Neuronal stem cell (in vitro differentiated cells): ENCODE results near the gene LIN52.

Experiments used
- DNase-seq: peaks from one replicate; pipeline ENCODE4 v3.0.0-alpha.2; 2013; ENCODE audit warnings: low spot score
- H2AFZ ChIP-seq: one replicate; pipeline ENCODE4 v1.6.1; 2013; ENCODE audit warnings: mild to moderate bottlenecking, low read length, inconsistent platforms
- H2AK5ac ChIP-seq: 2 replicates; pipeline ENCODE4 v1.6.1; 2013; ENCODE audit warnings: low read depth, mild to moderate bottlenecking, inconsistent platforms, low read length, moderate library complexity, mixed read lengths
- H2BK120ac ChIP-seq: 2 replicates; pipeline ENCODE4 v1.6.1; 2013; ENCODE audit warnings: low read depth, mild to moderate bottlenecking, inconsistent platforms, low read length, moderate library complexity, mixed read lengths
- H2BK12ac ChIP-seq: one replicate; pipeline ENCODE4 v1.6.1; 2013; ENCODE audit warnings: low read length, inconsistent platforms
- H2BK15ac ChIP-seq: 2 replicates; pipeline ENCODE4 v1.6.1; 2013; ENCODE audit warnings: mild to moderate bottlenecking, low read length, inconsistent platforms, mixed read lengths
- H2BK5ac ChIP-seq: one replicate; pipeline ENCODE4 v1.6.1; 2013; ENCODE audit warnings: inconsistent platforms, mild to moderate bottlenecking, low read length, moderate library complexity
- H3K14ac ChIP-seq: one replicate; pipeline ENCODE4 v1.6.1; 2013; ENCODE audit warnings: low read length, inconsistent platforms
- H3K18ac ChIP-seq: 2 replicates; pipeline ENCODE4 v1.6.1; 2013; ENCODE audit warnings: low read length, inconsistent platforms
- H3K23ac ChIP-seq: 2 replicates; pipeline ENCODE4 v1.6.1; 2013; ENCODE audit warnings: low read depth, mild to moderate bottlenecking, mixed read lengths, low read length, inconsistent platforms; ENCODE audit not compliant: poor library complexity
- H3K27ac ChIP-seq: replicated peaks from 3 replicates; pipeline ENCODE4 v1.5.1; 2013; ENCODE audit warnings: low read length, inconsistent platforms
- H3K27me3 ChIP-seq, 3 experiments: 2 replicates each; pipeline ENCODE4 v1.6.1; 2013; ENCODE audit warnings: low read length in 3 of 3, mild to moderate bottlenecking in 2 of 3, inconsistent platforms in 1 of 3, low read depth in 1 of 3, mixed read lengths in 1 of 3, moderate library complexity in 1 of 3; ENCODE audit not compliant: control insufficient read depth in 3 of 3, insufficient read depth in 3 of 3
- H3K36me3 ChIP-seq, 2 donors: replicated peaks in 1 of 2; 2 replicates each; pipeline ENCODE4 v1.6.1; 2013; ENCODE audit warnings: low read length in 2 of 2; ENCODE audit not compliant: control insufficient read depth in 2 of 2, insufficient read depth in 2 of 2
- H3K4ac ChIP-seq: 2 replicates; pipeline ENCODE4 v1.6.1; 2013; ENCODE audit warnings: inconsistent platforms, mild to moderate bottlenecking, low read length, moderate library complexity
- H3K4me1 ChIP-seq, 2 donors: 1 replicate in 1 of 2; 2 replicates in 1 of 2; pipeline ENCODE4 v1.6.1; 2013; ENCODE audit warnings: low read length in 2 of 2, low read depth in 1 of 2; ENCODE audit not compliant: control insufficient read depth in 2 of 2, insufficient read depth in 1 of 2
- H3K4me2 ChIP-seq: one replicate; pipeline ENCODE4 v1.6.1; 2013; ENCODE audit warnings: mild to moderate bottlenecking, low read length, inconsistent platforms; ENCODE audit not compliant: insufficient read depth, poor library complexity, severe bottlenecking
- H3K4me3 ChIP-seq, 2 donors: 2 replicates each; pipeline ENCODE4 v1.5.1; 2013; ENCODE audit warnings: low read length in 2 of 2, mild to moderate bottlenecking in 2 of 2, inconsistent platforms in 1 of 2, moderate library complexity in 1 of 2
- H3K79me1 ChIP-seq: one replicate; pipeline ENCODE4 v1.6.1; 2013; ENCODE audit warnings: low read depth, mild to moderate bottlenecking, inconsistent platforms, low read length, moderate library complexity
- H3K9ac ChIP-seq: one replicate; pipeline ENCODE4 v1.6.1; 2013; ENCODE audit warnings: mild to moderate bottlenecking, low read depth, low read length, inconsistent platforms; ENCODE audit not compliant: poor library complexity
- H3K9me3 ChIP-seq, 2 donors: replicated peaks in 1 of 2; 2 replicates each; pipeline versions ENCODE3 to v1.6.1; 2013; ENCODE audit warnings: low read length in 2 of 2, mild to moderate bottlenecking in 2 of 2, inconsistent platforms in 1 of 2, low read depth in 1 of 2, mixed read lengths in 1 of 2, moderate library complexity in 1 of 2; ENCODE audit not compliant: control insufficient read depth in 2 of 2, insufficient read depth in 1 of 2
- H4K8ac ChIP-seq: one replicate; pipeline ENCODE4 v1.6.1; 2013; ENCODE audit warnings: low read depth, mild to moderate bottlenecking, inconsistent platforms, low read length, moderate library complexity
- H4K91ac ChIP-seq: one replicate; pipeline ENCODE4 v1.6.1; 2013; ENCODE audit warnings: low read length, low read depth, mild to moderate bottlenecking, inconsistent platforms; ENCODE audit not compliant: poor library complexity
- WGBS, 2 donors: extraction: QIAGEN DNeasy Blood & Tissue Kit; methylation state at CpG; one replicate each; pipeline ENCODE4 v1.1.7; 2013; ENCODE audit warnings: missing lambda C conversion rate in 2 of 2, mixed read lengths in 1 of 2; ENCODE audit not compliant: insufficient read length in 2 of 2, insufficient replicate concordance in 1 of 2; ENCODE audit errors: extremely low coverage in 2 of 2; 5-methylcytosine and 5-hydroxymethylcytosine counted together

LIN52 gene

DNA sequence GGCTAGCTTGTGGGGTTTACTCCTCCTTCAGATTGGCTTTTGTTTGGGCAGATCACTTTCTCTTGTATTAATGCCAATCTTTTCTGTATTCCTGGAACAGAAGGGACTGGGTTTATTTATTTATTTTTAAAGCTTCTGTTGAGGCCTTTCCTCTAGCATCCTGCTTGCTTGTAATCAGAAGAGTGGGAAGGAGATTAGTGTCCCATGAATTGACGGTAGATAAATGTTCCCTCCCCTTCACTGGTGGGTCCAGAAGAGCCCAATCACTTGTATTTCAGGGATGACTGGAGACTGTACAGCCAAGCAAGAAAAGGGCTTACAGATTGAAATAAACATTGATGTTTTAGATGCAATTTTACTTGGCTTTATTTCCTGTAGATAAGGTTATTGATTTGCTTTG, 71.0 kb downstream of the LIN52 start:
- no peak overlapping the region for H3K14ac ChIP-seq
- no peak overlapping the region for H2AFZ ChIP-seq
- H3K27me3 ChIP-seq, result no peaks in the 10 kb centered on the region
- no peak for DNase-seq
- H3K9ac ChIP-seq, result no peak overlapping the region
- H3K18ac ChIP-seq, result no peak overlapping the region
- no peak overlapping the region for H2AK5ac ChIP-seq
- no peak overlapping the region for H3K4me2 ChIP-seq
- H3K9me3 ChIP-seq, result no peaks in the 10 kb centered on the region
- no CpG with 5 or more reads among the region's 1 CpG for WGBS, 2 donors
- no peak overlapping the region for H4K91ac ChIP-seq
- H3K4me3 ChIP-seq, result no peak overlapping the region
- no peak overlapping the region for H2BK5ac ChIP-seq
- no peaks in the 10 kb centered on the region for H3K79me1 ChIP-seq
- no peak overlapping the region for H4K8ac ChIP-seq
- H3K23ac ChIP-seq, result no peak overlapping the region
- no peak overlapping the region for H2BK12ac ChIP-seq
- no peak overlapping the region for H2BK15ac ChIP-seq
- H3K4ac ChIP-seq, result no peak overlapping the region
- peaks cover 0 to 2% of the 10 kb centered on the region in 2 donors for H3K36me3 ChIP-seq
- H3K4me1 ChIP-seq, result peaks cover 0 to 5% of the 10 kb centered on the region in 2 donors
- no peak overlapping the region for H3K27ac ChIP-seq
- H2BK120ac ChIP-seq, result no peak overlapping the region

DNA sequence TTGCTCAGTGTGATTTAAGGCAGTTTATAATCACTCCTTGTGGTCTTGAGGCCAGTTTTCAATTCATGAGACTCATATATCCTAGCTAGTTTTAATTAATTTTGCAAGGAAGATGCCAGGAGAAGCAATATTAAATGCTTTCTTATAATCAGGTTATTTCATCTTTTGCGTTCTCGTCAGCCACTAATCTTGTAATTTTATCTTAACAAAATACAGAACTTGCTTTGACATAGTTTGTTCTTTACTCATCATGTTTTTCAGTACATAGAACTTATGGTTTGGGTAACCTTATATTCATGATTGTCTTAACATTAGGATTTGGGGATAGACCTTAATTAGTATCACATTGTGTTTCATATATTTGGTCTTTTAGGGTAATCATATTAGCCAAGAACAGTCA, 76.0 kb downstream of the LIN52 start:
- Histone ChIP-seq H2BK15ac (no peak overlapping the region), H3K23ac (no peak overlapping the region), H4K8ac (no peak overlapping the region), H3K4me1 (no peaks in the 10 kb centered on the region), H2BK12ac (no peak overlapping the region), H3K36me3 (peaks cover 4% of the 10 kb centered on the region in 2 donors), H3K27me3 (no peaks in the 10 kb centered on the region), H3K27ac (no peak overlapping the region), H2BK120ac (no peak overlapping the region), H3K79me1 (no peaks in the 10 kb centered on the region), H4K91ac (no peak overlapping the region), H2BK5ac (no peak overlapping the region), H3K4ac (no peak overlapping the region), H3K9me3 (no peaks in the 10 kb centered on the region), H2AK5ac (no peak overlapping the region), H3K9ac (no peak overlapping the region), H3K18ac (no peak overlapping the region), H3K4me3 (no peak overlapping the region), H3K14ac (no peak overlapping the region), H3K4me2 (no peak overlapping the region), H2AFZ (no peak overlapping the region)
- DNase-seq, result no peak
- no CpG with 5 or more reads among the region's 2 CpGs for WGBS, 2 donors

DNA sequence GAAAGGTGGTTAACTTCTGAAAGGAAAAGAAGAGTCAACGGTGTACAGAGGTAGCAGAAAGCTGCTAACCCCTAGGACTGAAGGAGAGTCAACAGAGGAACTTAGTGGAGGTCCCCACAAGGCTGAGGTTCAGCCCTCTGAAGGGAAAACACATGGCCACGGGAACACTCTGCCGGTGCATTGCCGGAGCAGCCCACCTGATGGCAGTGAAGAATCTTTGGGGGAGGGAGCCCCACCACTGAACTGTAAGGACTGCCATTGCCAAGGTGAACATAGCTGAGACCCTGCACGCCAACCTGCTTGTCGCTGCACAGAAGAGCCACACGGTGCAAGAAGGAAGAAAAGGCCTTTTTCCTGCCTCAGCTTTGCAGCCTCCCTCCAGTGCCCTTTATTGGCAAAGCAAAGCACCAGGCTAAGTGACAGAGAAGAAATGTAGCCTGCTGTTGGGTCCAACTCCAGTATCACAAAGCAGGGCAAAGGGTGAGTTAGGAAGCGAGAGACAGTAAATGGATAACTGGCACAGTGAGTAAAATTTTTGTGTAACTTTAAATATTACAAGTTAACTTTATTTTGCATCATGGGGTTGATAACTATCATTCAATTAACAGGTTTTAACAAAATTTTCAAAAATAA, 76.9 kb downstream of the LIN52 start:
- Histone ChIP-seq H3K27ac (no peak overlapping the region), H3K4me3 (no peak overlapping the region), H3K23ac (no peak overlapping the region), H3K36me3 (peaks cover 4% of the 10 kb centered on the region in 2 donors), H2AFZ (no peak overlapping the region), H3K9ac (no peak overlapping the region), H3K79me1 (no peaks in the 10 kb centered on the region), H3K4ac (no peak overlapping the region), H3K18ac (no peak overlapping the region), H4K8ac (peak overlapping the region; percentile 94), H2BK15ac (no peak overlapping the region), H3K4me2 (no peak overlapping the region), H4K91ac (no peak overlapping the region), H2AK5ac (no peak overlapping the region), H2BK12ac (no peak overlapping the region), H3K4me1 (no peaks in the 10 kb centered on the region), H3K9me3 (no peaks in the 10 kb centered on the region), H3K27me3 (no peaks in the 10 kb centered on the region), H2BK5ac (no peak overlapping the region), H2BK120ac (no peak overlapping the region), H3K14ac (no peak overlapping the region)
- 100% methylated on average over 1 of the region's 8 CpGs; no CpG with 5 or more reads in 1 of the 2 donors for WGBS, 2 donors
- no peak for DNase-seq

DNA sequence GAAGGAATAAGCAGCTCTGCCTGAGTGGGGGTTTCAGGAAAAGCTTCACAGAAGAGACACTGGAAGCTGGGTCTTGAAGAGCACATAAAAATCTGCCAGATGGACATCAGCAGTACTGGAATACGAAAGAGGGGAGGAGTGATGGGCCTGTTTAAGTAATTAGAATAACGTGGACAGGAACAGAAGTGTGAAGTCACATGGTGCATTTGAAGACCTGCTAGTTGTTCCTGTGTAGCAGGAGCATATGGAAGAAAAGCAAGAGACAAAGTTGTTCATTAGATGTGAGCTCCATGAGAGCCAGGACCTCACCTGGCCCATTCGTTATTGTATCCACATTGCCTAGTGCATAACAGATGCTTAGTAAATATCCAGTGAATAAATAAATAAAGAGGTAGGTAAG, 85.2 kb downstream of the LIN52 start:
- Histone ChIP-seq H3K79me1 (no peaks in the 10 kb centered on the region), H3K27ac (no peak overlapping the region), H3K23ac (no peak overlapping the region), H4K8ac (no peak overlapping the region), H2AFZ (no peak overlapping the region), H4K91ac (no peak overlapping the region), H3K9ac (no peak overlapping the region), H3K14ac (no peak overlapping the region), H2BK5ac (no peak overlapping the region), H2BK12ac (no peak overlapping the region), H2AK5ac (no peak overlapping the region), H3K4ac (no peak overlapping the region), H3K4me1 (no peaks in the 10 kb centered on the region), H3K18ac (no peak overlapping the region), H2BK120ac (no peak overlapping the region), H3K36me3 (peaks cover 0 to 1% of the 10 kb centered on the region in 2 donors), H3K4me2 (no peak overlapping the region), H3K4me3 (no peak overlapping the region), H2BK15ac (no peak overlapping the region), H3K9me3 (no peaks in the 10 kb centered on the region), H3K27me3 (no peaks in the 10 kb centered on the region)
- no peak for DNase-seq
- no CpG with 5 or more reads among the region's 3 CpGs for WGBS, 2 donors
